GM12878 (cell line): ENCODE measurements around the gene KCNK5. TPM values are rescaled to one million over a fixed set of nuclear protein-coding genes. Genes with fewer than 3 reads are reported as not detected.

ENCODE experiments used
- ATAC-seq: fragments of 200-7000 bp; cut with Tn5 transposase; 3 replicates; pipeline ENCODE4 v1.9.1; 2020; ENCODE audit warnings: mild to moderate bottlenecking, moderate library complexity
- BruUV-seq: library from RNA; stranded (reverse); fragments of 400-500 nt; replicated peaks from 2 replicates; lab custom pipeline; 2021; lab: Mats Ljungman, UMichigan
- CTCF ChIA-PET: fragments of 300-600 bp; sonication (Branson Sonifier 250); formaldehyde crosslinking; extraction: SDS; loops from one replicate; lab custom pipeline; 2021; ENCODE audit warnings: inconsistent platforms; lab: Yijun Ruan, JAX
- POLR2A ChIA-PET: fragments of 350-600 bp; formaldehyde crosslinking; extraction: SDS; loops from one replicate; lab custom pipeline; 2021; ENCODE audit warnings: inconsistent platforms; lab: Charles Lee
- RAD21 ChIA-PET: fragments of 300-600 bp; sonication (Branson Sonifier 250); formaldehyde crosslinking; loops from one replicate; lab custom pipeline; 2023; ENCODE audit warnings: antibody characterized with exemption; ENCODE audit not compliant: unreplicated experiment; lab: Charles Lee
- SMC1A ChIA-PET: fragments of 300-600 bp; sonication (Branson Sonifier 250); formaldehyde crosslinking; loops from one replicate; lab custom pipeline; 2023; ENCODE audit not compliant: unreplicated experiment, uncharacterized antibody; lab: Charles Lee
- DNase-seq: peaks from one replicate; pipeline ENCODE4 v3.0.0-alpha.2; 2011; ENCODE audit warnings: low read depth, low spot score
- FAIRE-seq: peaks from 3 replicates; lab custom pipeline; 2011; peaks lifted over from hg19 to GRCh38; lab: Jason Lieb, UNC
- H2AFZ ChIP-seq: 2 replicates; pipeline ENCODE4 v1.6.0; 2011; ENCODE audit warnings: low read depth, low read length, control low read depth; ENCODE audit not compliant: control insufficient read depth
- H3K27ac ChIP-seq: 2 replicates; pipeline ENCODE4 v1.5.1; 2011; ENCODE audit warnings: control low read depth; ENCODE audit not compliant: control insufficient read depth, insufficient read depth
- H3K27me3 ChIP-seq, 2 experiments: replicated peaks in 1 of 2; 2 replicates each; pipeline versions ENCODE4 v1.6.0 to v1.6.1; 2011; ENCODE audit warnings: low read length in 1 of 2; ENCODE audit not compliant: control insufficient read depth in 2 of 2, insufficient read depth in 2 of 2
- H3K36me3 ChIP-seq, 2 experiments: 2 replicates each; pipeline ENCODE4 v1.5.1; 2011; ENCODE audit warnings: low read length in 1 of 2; ENCODE audit not compliant: control insufficient read depth in 2 of 2, insufficient read depth in 2 of 2
- H3K4me1 ChIP-seq: 2 replicates; pipeline ENCODE4 v1.6.1; 2011; ENCODE audit warnings: mild to moderate bottlenecking, low read length, moderate library complexity, mixed read lengths; ENCODE audit not compliant: control insufficient read depth, insufficient read depth
- H3K4me2 ChIP-seq: 2 replicates; pipeline ENCODE4 v1.6.0; 2011; ENCODE audit warnings: control low read depth; ENCODE audit not compliant: control insufficient read depth, insufficient read depth
- H3K4me3 ChIP-seq: fragments of 200-600 bp; sonication (generic); 2 replicates; pipeline ENCODE4 v1.5.1; 2016
- H3K79me2 ChIP-seq: 2 replicates; pipeline ENCODE4 v1.6.0; 2011; ENCODE audit warnings: low read length; ENCODE audit not compliant: control insufficient read depth, insufficient read depth
- H3K9ac ChIP-seq: 2 replicates; pipeline ENCODE4 v1.8.0; 2011; ENCODE audit warnings: low read length, control low read depth, mixed read lengths; ENCODE audit not compliant: control insufficient read depth, insufficient read depth
- H3K9me3 ChIP-seq: replicated peaks from 3 replicates; pipeline ENCODE4 v1.5.1; 2011; ENCODE audit warnings: mild to moderate bottlenecking, low read length; ENCODE audit not compliant: control insufficient read depth, insufficient read depth
- H4K20me1 ChIP-seq: 2 replicates; pipeline ENCODE4 v1.6.0; 2011; ENCODE audit not compliant: control insufficient read depth, insufficient read depth
- BMI1 ChIP-seq: fragments of 450-650 bp; IDR thresholded peaks from 2 replicates; pipeline ENCODE4 v1.6.1; 2016; ENCODE audit warnings: mild to moderate bottlenecking, moderate library complexity, borderline replicate concordance
- CBX3 ChIP-seq: fragments of 200-600 bp; sonication (generic); IDR thresholded peaks from 2 replicates; pipeline ENCODE4 v1.6.1; 2016; ENCODE audit warnings: low read depth, borderline replicate concordance
- CREM ChIP-seq: IDR thresholded peaks from 2 replicates; pipeline ENCODE4 v1.6.1; 2014; ENCODE audit warnings: antibody characterized with exemption, low read depth
- EP300 ChIP-seq, 2 experiments: fragments of 150-350 bp in 1 of 2; IDR thresholded peaks; 2 replicates each; pipeline ENCODE4 v1.6.1; 2011 to 2012; ENCODE audit warnings: low read depth in 2 of 2, low read length in 2 of 2, borderline replicate concordance in 1 of 2, improper control_type of control experiment in 1 of 2, inconsistent platforms in 1 of 2; ENCODE audit not compliant: control insufficient read depth in 1 of 2
- NFYA ChIP-seq: IDR thresholded peaks from 2 replicates; pipeline ENCODE4 v1.6.1; 2011; ENCODE audit warnings: low read depth, mild to moderate bottlenecking, low read length, improper control_type of control experiment, borderline replicate concordance
- NFYB ChIP-seq: IDR thresholded peaks from 2 replicates; pipeline ENCODE4 v1.6.1; 2011; ENCODE audit warnings: low read depth, mild to moderate bottlenecking, low read length, improper control_type of control experiment, moderate library complexity; ENCODE audit not compliant: insufficient read depth
- PAX5 ChIP-seq: IDR thresholded peaks from 2 replicates; pipeline ENCODE4 v1.6.1; 2011; ENCODE audit warnings: low read depth, low read length, borderline replicate concordance
- RAD51 ChIP-seq: fragments of 450-650 bp; IDR thresholded peaks from 2 replicates; pipeline ENCODE4 v1.6.1; 2016; ENCODE audit warnings: moderate library complexity, mild to moderate bottlenecking, inconsistent platforms
- SKIL ChIP-seq: fragments of 450-650 bp; IDR thresholded peaks from 2 replicates; pipeline ENCODE4 v1.6.1; 2017; ENCODE audit warnings: mild to moderate bottlenecking, low read depth, inconsistent platforms; ENCODE audit not compliant: poor library complexity, severe bottlenecking
- SMC3 ChIP-seq: IDR thresholded peaks from 2 replicates; pipeline ENCODE4 v1.6.1; 2011; ENCODE audit warnings: low read length, improper control_type of control experiment, borderline replicate concordance
- TAF1 ChIP-seq: IDR thresholded peaks from 2 replicates; pipeline ENCODE4 v1.6.1; 2011; ENCODE audit warnings: mild to moderate bottlenecking, low read depth, low read length, borderline replicate concordance
- USF2 ChIP-seq: IDR thresholded peaks from 2 replicates; pipeline ENCODE4 v1.6.1; 2011; ENCODE audit warnings: low read depth, low read length, improper control_type of control experiment, borderline replicate concordance
- ZBED1 ChIP-seq: IDR thresholded peaks from 2 replicates; pipeline ENCODE4 v1.6.1; 2016; ENCODE audit warnings: borderline replicate concordance
- WGBS: methylation state at CpG from one replicate; pipeline ENCODE4 v1.1.6; 2016; ENCODE audit warnings: low lambda C conversion rate; ENCODE audit not compliant: insufficient replicate concordance, insufficient coverage; ENCODE audit errors: missing lambda C conversion rate; 5-methylcytosine and 5-hydroxymethylcytosine counted together
- in situ Hi-C: fragments of 300-500 bp; cut with MboI; formaldehyde crosslinking; loops from 9 replicates; pipeline ENCODE4 v1.14.3; 2018; ENCODE audit warnings: mixed read lengths
- intact Hi-C: fragments of 100-400 bp; cut with micrococcal nuclease; formaldehyde crosslinking; loops from one replicate; pipeline ENCODE4 v1.14.2; 2022; ENCODE audit not compliant: unreplicated experiment
- polyA plus RNA-seq, 11 experiments: library from polyadenylated mRNA; depleted of rRNA in 4 of 11; unstranded in 6 of 11; stranded (reverse) in 5 of 11; fragments of >200 nt; fragmentation: Nextera tagmentation in 4 of 11; fragmentation: Illumina TruSeq in 1 of 11; extraction: Ambion mirVana in 4 of 11; extraction: Trizol in 1 of 11; gene quantifications; 1 replicate in 1 of 11; 2 replicates in 10 of 11; pipeline versions ENCODE4 v1.2.1 to v1.2.3, GENCODE V29; 2011 to 2016; ENCODE audit warnings: inconsistent platforms in 2 of 11, missing spikeins in 2 of 11, low read depth in 1 of 11
- total RNA-seq, 4 experiments: library from RNA; depleted of rRNA in 3 of 4; stranded (reverse); fragments of >200 nt in 3 of 4; fragmentation: Illumina TruSeq in 1 of 4; extraction: Trizol in 1 of 4; gene quantifications; 2 replicates each; pipeline versions ENCODE4 v1.2.1 to v1.2.3, GENCODE V29; 2013 to 2021

Gene KCNK5
- total and polyA plus RNA-seq, 10 of the 15 experiments (the other 5 are each of a cell fraction or from before 2014, with no cell fraction given), result 0.11 to 4.2 (median 2.1) TPM

- SMC1A ChIA-PET, result no interaction called here
- Histone ChIP-seq H4K20me1 (no peaks in the 10 kb centered on the region), H3K27ac (no peak overlapping the region), H3K4me2 (no peak overlapping the region), H3K4me1 (no peaks in the 10 kb centered on the region), H2AFZ (no peak overlapping the region), H3K27me3 (no peaks in the 10 kb centered on the region), H3K9me3 (no peaks in the 10 kb centered on the region), H3K79me2 (no peaks in the 10 kb centered on the region), H3K9ac (no peak overlapping the region), H3K36me3 (no peaks in the 10 kb centered on the region), H3K4me3 (no peak overlapping the region)
- POLR2A ChIA-PET, result no interaction called here
- 41% methylated on average over 5 of the region's 5 CpGs for WGBS
- FAIRE-seq, result no peak
- RAD21 ChIA-PET, result no interaction called here
- in situ Hi-C loops (no loop called here), intact Hi-C loops (no loop called here)
- ATAC-seq, result no peak
- CTCF ChIA-PET, result interaction anchor here (3.5 kb wide), 1 partner anchor 117 kb away, joined by 24 read pairs; no protein-coding TSS in a partner anchor
- TF ChIP-seq USF2, result no peak
- no peak for TF ChIP-seq NFYA
- no peak for TF ChIP-seq PAX5
- no peak for TF ChIP-seq SMC3
- no peak for TF ChIP-seq ZBED1
- TF ChIP-seq CBX3, result no peak
- no peak for TF ChIP-seq RAD51
- no peak for TF ChIP-seq BMI1
- TF ChIP-seq TAF1, result no peak
- no peak for TF ChIP-seq EP300 (IDR thresholded peaks at IDR 0.05; ENCODE audit: borderline replicate concordance in 1 of 2, control insufficient read depth in 1 of 2, low read depth in 2 of 2, low read length in 2 of 2)
- TF ChIP-seq NFYB, result no peak
- TF ChIP-seq SKIL, result no peak
- no peak for TF ChIP-seq CREM
- no peak for DNase-seq
- no TSS peak for BruUV-seq
Observed at GRCh38 chr6:39184906-39185580, 44.2 kb downstream of the KCNK5 start.
